OCI-LY3 (cell line): ENCODE data around the gene POLD2.

Experiments used
- EZH2phosphoT487 ChIP-seq: fragments of 200-600 bp; shearing (Covaris generic); IDR thresholded peaks from 2 replicates; pipeline ENCODE4 v1.6.1; 2018; ENCODE audit warnings: antibody characterized with exemption, mixed run types, low read depth
- TF ChIP-seq, protein P1 (sequence below): fragments of 200-600, 300-600 bp; sonication (generic); IDR thresholded peaks from 2 replicates; pipeline ENCODE4 v1.5.1; 2014; ENCODE audit warnings: antibody characterized with exemption, low read length, low read depth

DNA sequence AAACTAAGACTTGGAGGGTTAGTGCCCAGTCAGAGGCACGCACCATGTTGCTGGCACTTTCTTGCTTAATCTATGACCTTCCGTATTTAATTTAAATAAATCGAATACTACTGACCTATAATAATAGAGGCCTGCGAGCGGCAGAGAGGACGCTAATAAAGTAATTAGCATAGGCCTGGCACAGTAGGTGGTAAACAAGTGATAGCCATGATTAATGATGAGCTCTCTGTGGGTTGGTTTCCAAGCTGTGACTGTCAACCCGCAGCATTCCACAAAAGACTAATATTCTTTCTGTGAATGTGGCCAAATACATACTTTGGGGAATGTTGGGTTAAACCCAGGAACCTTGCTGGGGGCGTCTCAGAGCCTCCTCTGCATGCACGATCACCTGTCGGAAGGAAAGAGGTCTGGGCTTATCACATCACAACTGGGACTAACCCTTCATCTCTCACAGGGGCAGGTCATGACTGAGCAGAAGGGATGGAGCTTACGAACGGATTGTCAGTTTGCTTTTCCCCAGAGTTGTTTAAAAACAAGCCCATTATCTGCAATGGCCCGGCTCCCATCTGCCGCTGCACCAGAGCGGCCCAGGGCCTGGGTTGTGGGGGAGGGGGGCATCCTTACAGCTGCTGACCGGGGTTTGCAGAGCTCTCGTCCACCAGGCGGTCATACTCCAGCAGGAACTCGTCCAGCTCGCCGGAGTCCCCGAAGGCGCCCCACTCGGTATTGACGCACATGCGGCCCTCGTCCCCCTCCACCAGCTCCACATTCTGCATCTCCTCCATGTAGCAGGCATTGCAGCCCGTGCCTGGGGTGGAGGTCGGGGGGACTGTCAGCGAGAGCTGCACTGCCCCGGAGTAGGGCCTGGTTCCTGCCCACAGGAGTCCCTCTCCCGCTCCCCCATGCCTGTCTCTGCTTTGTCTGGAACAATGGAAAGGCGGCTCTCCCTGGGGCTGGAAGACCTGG is 24.0 kb upstream of the POLD2 start:
- TF ChIP-seq, protein P1, sequence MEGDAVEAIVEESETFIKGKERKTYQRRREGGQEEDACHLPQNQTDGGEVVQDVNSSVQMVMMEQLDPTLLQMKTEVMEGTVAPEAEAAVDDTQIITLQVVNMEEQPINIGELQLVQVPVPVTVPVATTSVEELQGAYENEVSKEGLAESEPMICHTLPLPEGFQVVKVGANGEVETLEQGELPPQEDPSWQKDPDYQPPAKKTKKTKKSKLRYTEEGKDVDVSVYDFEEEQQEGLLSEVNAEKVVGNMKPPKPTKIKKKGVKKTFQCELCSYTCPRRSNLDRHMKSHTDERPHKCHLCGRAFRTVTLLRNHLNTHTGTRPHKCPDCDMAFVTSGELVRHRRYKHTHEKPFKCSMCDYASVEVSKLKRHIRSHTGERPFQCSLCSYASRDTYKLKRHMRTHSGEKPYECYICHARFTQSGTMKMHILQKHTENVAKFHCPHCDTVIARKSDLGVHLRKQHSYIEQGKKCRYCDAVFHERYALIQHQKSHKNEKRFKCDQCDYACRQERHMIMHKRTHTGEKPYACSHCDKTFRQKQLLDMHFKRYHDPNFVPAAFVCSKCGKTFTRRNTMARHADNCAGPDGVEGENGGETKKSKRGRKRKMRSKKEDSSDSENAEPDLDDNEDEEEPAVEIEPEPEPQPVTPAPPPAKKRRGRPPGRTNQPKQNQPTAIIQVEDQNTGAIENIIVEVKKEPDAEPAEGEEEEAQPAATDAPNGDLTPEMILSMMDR = no peak
- TF ChIP-seq EZH2phosphoT487 = no peak
